ENCODE measurements around the gene GAREM1. TPM values are rescaled to one million over a fixed set of nuclear protein-coding genes. Genes with fewer than 3 reads are reported as not detected.

The GAREM1 gene
- total and polyA plus RNA-seq, 8 donors: 2.9 to 55.9 (median 13.5) TPM

GRCh38 chr18:32317651-32318050, 153.0 kb downstream of the GAREM1 start:
- Histone ChIP-seq H3K9me3 (no peaks in the 10 kb centered on the region), H3K27me3 (no peaks in the 10 kb centered on the region), H3K27ac (peak overlapping the region in 2 of 4 donors; percentile 1 to 33), H3K4me1 (peaks cover under 1 to 7% (median 5%) of the 10 kb centered on the region in 3 donors), H3K4me3 (no peak overlapping the region), H3K36me3 (no peaks in the 10 kb centered on the region)
- DNase-seq: no peak
- 36 to 48% methylated on average over 4 of the region's 4 CpGs for WGBS, 2 donors
- intact Hi-C loops (cut with DNase I): no loop called here
- no peak for TF ChIP-seq CTCF (IDR thresholded peaks at IDR 0.05)
- no peak for FAIRE-seq
- peak; percentile 18 to 62 (median 48) for ATAC-seq

GRCh38 chr18:32315881-32316280, 154.8 kb downstream of the GAREM1 start:
- DNase-seq (no peak), FAIRE-seq (no peak), ATAC-seq (no peak)
- peaks cover 0 to 7% (median 5%) of the 10 kb centered on the region in 3 donors for H3K4me1 ChIP-seq
- no peaks in the 10 kb centered on the region for H3K27me3 ChIP-seq
- H3K9me3 ChIP-seq: no peaks in the 10 kb centered on the region
- no peak for TF ChIP-seq CTCF (IDR thresholded peaks at IDR 0.05)
- intact Hi-C loops (cut with DNase I): no loop called here
- H3K27ac ChIP-seq: no peak overlapping the region
- no peak overlapping the region for H3K4me3 ChIP-seq
- no peaks in the 10 kb centered on the region for H3K36me3 ChIP-seq
- WGBS, 2 donors: 88 to 95% methylated on average over 1 of the region's 1 CpG

- no peak for TF ChIP-seq CTCF (IDR thresholded peaks at IDR 0.05)
- Histone ChIP-seq H3K4me3 (no peak overlapping the region), H3K27me3 (no peaks in the 10 kb centered on the region), H3K9me3 (no peaks in the 10 kb centered on the region), H3K27ac (no peak overlapping the region), H3K36me3 (no peaks in the 10 kb centered on the region), H3K4me1 (peaks cover 0 to 6% (median 0%) of the 10 kb centered on the region in 3 donors)
- FAIRE-seq: no peak
- DNase-seq: no peak
- intact Hi-C loops (cut with DNase I): no loop called here
- ATAC-seq: no peak
- 64 to 93% methylated on average over 2 of the region's 2 CpGs for WGBS, 2 donors
Measured at GRCh38 chr18:32310774-32311173, 159.9 kb downstream of the GAREM1 start.

GRCh38 chr18:32310101-32310500, 160.6 kb downstream of the GAREM1 start:
- DNase-seq (no peak), FAIRE-seq (peak; percentile 75), ATAC-seq (peak in 1 of 4 donors; percentile 39)
- Histone ChIP-seq H3K27me3 (no peaks in the 10 kb centered on the region), H3K36me3 (no peaks in the 10 kb centered on the region), H3K9me3 (no peaks in the 10 kb centered on the region), H3K4me3 (no peak overlapping the region), H3K4me1 (peaks cover 0 to 6% (median 0%) of the 10 kb centered on the region in 3 donors), H3K27ac (no peak overlapping the region)
- intact Hi-C loops (cut with DNase I): no loop called here
- WGBS, 2 donors: 83 to 88% methylated on average over 5 of the region's 5 CpGs
- no peak for TF ChIP-seq CTCF (IDR thresholded peaks at IDR 0.05)

- no peak for TF ChIP-seq CTCF (IDR thresholded peaks at IDR 0.05)
- WGBS, 2 donors: 69 to 77% methylated on average over 3 of the region's 3 CpGs
- ATAC-seq: peak in 3 of 4 donors; percentile 57 to 74 (median 71)
- Histone ChIP-seq H3K9me3 (no peaks in the 10 kb centered on the region), H3K36me3 (no peaks in the 10 kb centered on the region), H3K27me3 (no peaks in the 10 kb centered on the region), H3K4me3 (no peak overlapping the region), H3K4me1 (peaks cover 0 to 6% (median 0%) of the 10 kb centered on the region in 3 donors), H3K27ac (no peak overlapping the region)
- no peak for DNase-seq
- intact Hi-C loops (cut with DNase I): loop anchor here in 1 of 3 donors (10.0 kb wide), 1 partner anchor 56 kb away; no protein-coding TSS in a partner anchor
- FAIRE-seq: peak; percentile 26
Measured at GRCh38 chr18:32308493-32309120, 162.1 kb downstream of the GAREM1 start.
